Activated CD8-positive, alpha-beta T cell treated with anti-CD3 and anti-CD28 coated beads for 36 hours (primary cell): ENCODE measurements around the gene DZANK1. TPM values are rescaled to one million over a fixed set of nuclear protein-coding genes. Genes with fewer than 3 reads are reported as not detected.

Source experiments
- ATAC-seq: fragments of 200-7000 bp; cut with Tn5 transposase; one replicate; pipeline ENCODE4 v1.10.0; 2021; ENCODE audit warnings: mild to moderate bottlenecking, moderate library complexity
- CTCF ChIA-PET: fragments of 350-600 bp; sonication (Branson Sonifier 250); formaldehyde crosslinking; loops from one replicate; lab custom pipeline; 2021; ENCODE audit warnings: antibody characterized with exemption; lab: Charles Lee
- POLR2A ChIA-PET: fragments of 350-600 bp; sonication (Branson Sonifier 250); formaldehyde crosslinking; loops from one replicate; lab custom pipeline; 2021; ENCODE audit warnings: antibody characterized with exemption; lab: Charles Lee
- DNase-seq: peaks from one replicate; pipeline ENCODE4 v3.0.0-alpha.2; 2020
- H3K27ac Mint-ChIP-seq: one replicate; pipeline ENCODE4 v1.8.0; 2021; ENCODE audit warnings: mild to moderate bottlenecking, mixed read lengths
- H3K27me3 Mint-ChIP-seq: one replicate; pipeline ENCODE4 v1.8.0; 2021; ENCODE audit warnings: mixed read lengths
- H3K36me3 Mint-ChIP-seq: one replicate; pipeline ENCODE4 v1.8.0; 2021; ENCODE audit warnings: low read depth, mixed read lengths
- H3K4me1 Mint-ChIP-seq: one replicate; pipeline ENCODE4 v1.8.0; 2021; ENCODE audit warnings: low read depth, mixed read lengths
- H3K4me3 Mint-ChIP-seq: one replicate; pipeline ENCODE4 v1.8.0; 2021; ENCODE audit warnings: mild to moderate bottlenecking, moderate library complexity, mixed read lengths
- H3K9me3 Mint-ChIP-seq: one replicate; pipeline ENCODE4 v1.8.0; 2021; ENCODE audit warnings: mixed read lengths
- CTCF ChIP-seq: fragments of 200-600 bp; IDR thresholded peaks from one replicate; pipeline ENCODE4 v1.8.0; 2022; ENCODE audit warnings: antibody characterized with exemption, mild to moderate bottlenecking
- intact Hi-C: fragments of 100-400 bp; cut with micrococcal nuclease; formaldehyde crosslinking; loops from one replicate; pipeline ENCODE4 v1.10.0; 2022
- total RNA-seq, 2 experiments: library from RNA; stranded (reverse); gene quantifications; one replicate each; pipeline ENCODE4 v1.2.3, GENCODE V29; 2021

Gene DZANK1
- total RNA-seq, 2 experiments from 2014 or later: 1.4 to 1.8 TPM

- H3K4me1 Mint-ChIP-seq: peaks cover 11% of the 10 kb centered on the region
- intact Hi-C loops: no loop called here
- ChIA-PET POLR2A (interaction anchor here (0.6 to 4.1 kb wide), 7 partner anchors 9 to 69 kb away, joined by 3 to 43 read pairs (median 4); partner anchors contain the start of genes DZANK1, POLR3F and SEC23B), CTCF (interaction anchor here (1.1 to 4.1 kb wide), 4 partner anchors 9 to 595 kb away, joined by 3 to 33 read pairs (median 4); partner anchors contain the start of genes DZANK1, POLR3F and SEC23B)
- H3K4me3 Mint-ChIP-seq: peak overlapping the region; percentile 99
- no peak for DNase-seq
- TF ChIP-seq CTCF: no peak
- H3K27ac Mint-ChIP-seq: peak overlapping the region; percentile 90
- no peaks in the 10 kb centered on the region for H3K27me3 Mint-ChIP-seq
- no peaks in the 10 kb centered on the region for H3K9me3 Mint-ChIP-seq
- no peak for ATAC-seq
- peaks cover 5% of the 10 kb centered on the region for H3K36me3 Mint-ChIP-seq
These were observed 30.8 kb upstream of the DZANK1 start for GRCh38 chr20:18497603-18498002.

- ChIA-PET POLR2A (interaction anchor here (0.6 to 4.1 kb wide), 7 partner anchors 9 to 70 kb away, joined by 3 to 43 read pairs (median 4); partner anchors contain the start of genes DZANK1, POLR3F, SEC23B and SMIM26), CTCF (interaction anchor here (0.8 to 4.1 kb wide), 6 partner anchors 10 to 594 kb away, joined by 3 to 33 read pairs (median 4); partner anchors contain the start of genes DZANK1, POLR3F and SEC23B)
- no peaks in the 10 kb centered on the region for H3K9me3 Mint-ChIP-seq
- no peaks in the 10 kb centered on the region for H3K27me3 Mint-ChIP-seq
- H3K4me3 Mint-ChIP-seq: peak within 1 kb of the TSS; percentile 99
- ATAC-seq (peak; percentile 99), DNase-seq (peak; percentile 86)
- intact Hi-C loops: no loop called here
- no peak for TF ChIP-seq CTCF
- H3K27ac Mint-ChIP-seq: peak within 1 kb of the TSS; percentile 90
- peaks cover 5% of the 10 kb centered on the region for H3K36me3 Mint-ChIP-seq
- peaks cover 11% of the 10 kb centered on the region for H3K4me1 Mint-ChIP-seq
These were observed 30.1 kb upstream of the DZANK1 start, which contains the start of gene RBBP9 for GRCh38 chr20:18496740-18497592. Gene RBBP9, minus strand, starts transcription at chr20:18497225. Its CDS starts 58 bp downstream, at chr20:18497167.

GRCh38 chr20:18496042-18496441 lies 29.2 kb upstream of the DZANK1 start:
- ATAC-seq (no peak), DNase-seq (peak; percentile 12)
- peaks cover 5% of the 10 kb centered on the region for H3K36me3 Mint-ChIP-seq
- peak overlapping the region; percentile 99 for H3K4me3 Mint-ChIP-seq
- H3K27ac Mint-ChIP-seq: peak overlapping the region; percentile 67
- intact Hi-C loops: no loop called here
- peaks cover 11% of the 10 kb centered on the region for H3K4me1 Mint-ChIP-seq
- no peaks in the 10 kb centered on the region for H3K27me3 Mint-ChIP-seq
- ChIA-PET CTCF (interaction anchor here (1.3 to 4.1 kb wide), 3 partner anchors 11 to 29 kb away, joined by 3 to 33 read pairs (median 5); partner anchors contain the start of genes POLR3F and SEC23B), POLR2A (interaction anchor here (1.3 to 4.1 kb wide), 3 partner anchors 11 to 71 kb away, joined by 4 to 43 read pairs (median 11); partner anchors contain the start of genes DZANK1, POLR3F, SEC23B and SMIM26)
- H3K9me3 Mint-ChIP-seq: no peaks in the 10 kb centered on the region
- TF ChIP-seq CTCF: no peak

GRCh38 chr20:18488301-18488700 lies 21.5 kb upstream of the DZANK1 start:
- POLR2A ChIA-PET: interaction anchor here (0.7 to 1.0 kb wide), 2 partner anchors 9 to 21 kb away, joined by 3 read pairs; partner anchors contain the start of genes POLR3F and RBBP9

More at GRCh38 chr20:18488301-18488700, 21.5 kb upstream of the DZANK1 start:
- Mint-ChIP-seq H3K27ac (no peak overlapping the region), H3K36me3 (peaks cover 20% of the 10 kb centered on the region), H3K4me3 (no peak overlapping the region), H3K27me3 (no peaks in the 10 kb centered on the region), H3K9me3 (no peaks in the 10 kb centered on the region), H3K4me1 (no peaks in the 10 kb centered on the region)
- intact Hi-C loops: no loop called here
- no peak for TF ChIP-seq CTCF
- ATAC-seq (no peak), DNase-seq (no peak)
- CTCF ChIA-PET: no interaction called here
